Measurements from ENCODE around the gene BPIFB2.

- TF ChIP-seq CTCF (conservative IDR thresholded peaks at IDR 0.05) (no peak), ZFX (IDR thresholded peaks at IDR 0.05) (no peak)
Observed at GRCh38 chr20:33062825-33063149, 55.3 kb downstream of the BPIFB2 start.

All from C4-2B (cell line).